Activated CD4-positive, alpha-beta T cell treated with anti-CD3 and anti-CD28 coated beads, Interleukin-2, amount 50 U/mL, for 48 hours (primary cell): ENCODE results near the gene RIPOR3.
A peak's percentile ranks its signal among the peaks of the same experiment; 100 is the strongest.
"Not testable (repeated sequence)": the region's sequence is repeated elsewhere in the genome, so short reads cannot be mapped to it uniquely, and the experiment has no call there.

Experiments
- DNase-seq, 2 experiments: peaks; one replicate each; pipeline ENCODE4 v3.0.0-alpha.2; 2020

Gene RIPOR3

DNA sequence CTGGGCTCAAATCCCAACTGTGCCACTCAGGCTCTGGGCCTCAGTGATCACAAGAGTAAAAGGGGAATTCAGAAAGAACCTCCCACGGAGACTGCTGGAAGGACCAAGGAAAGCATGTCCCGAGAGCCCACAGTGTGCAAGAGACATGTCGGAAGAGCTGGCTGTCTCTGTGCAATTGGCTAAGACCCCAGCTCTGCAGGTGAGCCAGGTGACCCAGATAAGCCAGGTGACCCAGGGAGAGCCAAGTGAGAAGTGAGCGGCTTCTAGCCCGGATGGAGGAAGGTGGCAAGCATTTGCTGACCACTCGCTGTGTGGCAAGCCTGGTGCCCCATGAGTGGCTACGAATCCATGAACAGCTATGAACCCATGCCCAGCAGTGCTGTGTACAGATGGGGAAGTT lies 59.1 kb downstream of the RIPOR3 start:
- DNase-seq = no peak

DNA sequence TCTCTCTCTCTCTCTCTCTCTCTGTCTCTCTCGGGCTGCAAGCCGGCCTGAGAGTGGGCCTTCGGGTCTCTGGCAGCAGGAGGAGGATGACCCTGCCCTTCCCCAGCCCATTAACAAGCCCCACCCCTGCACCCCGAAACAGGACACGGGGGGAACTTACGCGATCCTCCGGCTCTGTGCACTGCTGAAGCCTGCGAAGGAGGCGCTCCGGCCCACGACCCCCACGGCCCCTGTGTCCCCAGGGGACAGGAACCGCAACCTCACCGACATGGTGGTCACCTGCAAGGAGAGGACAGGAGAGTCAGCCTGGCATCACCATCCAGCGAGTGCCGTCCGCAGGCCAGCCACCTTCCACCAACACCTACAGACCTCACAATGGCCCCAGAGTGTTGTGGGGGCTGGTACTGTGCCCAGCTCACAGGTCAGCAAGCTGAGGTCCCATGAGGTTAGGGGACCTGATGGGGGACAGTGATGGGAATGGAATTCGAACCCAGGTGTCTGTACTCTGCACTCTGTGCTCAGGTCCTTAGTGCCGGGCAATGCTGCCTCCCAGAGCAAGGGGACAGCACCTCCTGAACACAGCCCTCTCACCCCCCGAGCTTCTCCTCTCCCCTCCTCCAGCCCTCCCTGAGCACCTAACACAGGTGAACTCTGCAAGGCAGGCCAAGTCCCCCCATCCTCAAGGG lies 60.6 kb downstream of the RIPOR3 start:
- DNase-seq = no peak

DNA sequence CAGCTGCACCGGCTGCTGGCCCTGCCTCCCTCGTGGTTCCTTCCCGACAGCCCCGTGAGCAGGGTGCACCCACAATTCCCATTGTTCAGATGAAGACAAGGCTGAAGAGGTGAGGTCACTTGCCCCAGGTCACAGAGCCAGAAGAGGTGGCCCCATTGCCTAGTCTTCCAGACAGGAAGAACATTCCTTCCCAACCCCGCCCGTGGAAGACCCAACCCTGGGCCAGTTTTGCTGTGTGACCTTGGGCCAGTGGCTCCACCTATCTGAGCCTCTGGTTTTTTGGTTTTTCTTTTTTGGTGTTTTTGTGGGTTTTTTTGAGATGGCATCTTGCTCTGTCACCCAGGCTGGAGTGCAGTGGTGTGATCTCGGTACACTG lies 61.7 kb downstream of the RIPOR3 start:
- DNase-seq = no peak

DNA sequence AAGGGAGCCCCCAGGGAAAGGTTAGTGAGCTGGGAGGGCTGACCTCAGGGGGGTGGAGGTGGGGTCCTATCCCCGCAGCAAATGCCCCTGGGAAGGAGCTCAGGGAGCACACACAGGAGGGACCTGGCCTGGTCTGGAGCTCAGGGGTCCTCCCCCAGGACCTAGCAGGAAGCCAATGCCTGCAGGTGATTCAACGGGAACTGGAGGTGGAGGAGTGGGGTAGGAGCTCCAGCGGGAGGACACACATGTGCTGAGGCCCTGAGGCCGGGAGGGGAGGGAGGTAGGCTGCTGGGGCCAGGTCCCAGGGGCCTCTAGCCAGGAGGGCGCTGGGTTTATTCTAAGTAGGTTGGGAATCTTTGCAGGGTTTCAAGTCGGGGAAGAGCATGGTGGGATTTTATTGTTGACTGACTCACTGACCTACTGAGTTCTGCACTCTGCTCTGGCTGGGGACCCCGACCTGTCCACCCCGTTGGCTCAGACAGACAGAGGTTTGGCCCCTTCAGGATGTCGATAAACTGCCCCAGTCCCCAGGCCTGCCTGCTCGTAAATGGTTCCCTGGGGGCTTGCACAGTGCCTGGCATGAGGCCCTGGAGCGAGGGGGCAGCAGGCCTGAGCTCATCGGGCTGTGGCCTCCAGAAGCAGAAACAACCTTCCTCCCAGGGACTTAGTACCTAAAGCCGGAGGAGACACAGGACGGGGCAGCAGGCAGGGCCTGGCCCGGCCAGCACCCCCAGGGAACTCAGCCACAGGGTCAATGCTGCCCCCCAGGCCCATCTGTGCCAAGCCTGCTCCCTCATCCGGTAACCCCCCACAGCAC lies 62.3 kb downstream of the RIPOR3 start:
- DNase-seq = no peak

DNA sequence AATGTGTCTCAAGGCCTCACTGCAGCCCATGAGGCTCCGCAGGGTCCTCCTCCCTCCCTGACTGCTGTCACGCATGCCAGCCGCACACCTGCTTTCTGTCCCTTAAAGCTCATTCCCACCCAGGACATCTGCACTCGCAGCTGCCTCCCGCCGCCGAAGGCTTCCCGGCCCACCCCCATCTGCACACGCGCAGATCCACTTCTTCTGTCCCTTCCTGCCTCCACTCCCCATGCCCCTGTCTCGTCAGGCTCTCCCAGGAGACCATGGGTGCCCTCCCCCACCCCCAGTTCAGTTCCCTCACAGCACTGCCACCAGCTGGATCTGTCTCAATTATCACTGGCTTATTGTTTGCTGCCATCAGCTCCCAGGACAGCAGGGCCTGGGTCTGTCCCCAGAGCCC lies 63.0 kb downstream of the RIPOR3 start:
- DNase-seq = no peak

DNA sequence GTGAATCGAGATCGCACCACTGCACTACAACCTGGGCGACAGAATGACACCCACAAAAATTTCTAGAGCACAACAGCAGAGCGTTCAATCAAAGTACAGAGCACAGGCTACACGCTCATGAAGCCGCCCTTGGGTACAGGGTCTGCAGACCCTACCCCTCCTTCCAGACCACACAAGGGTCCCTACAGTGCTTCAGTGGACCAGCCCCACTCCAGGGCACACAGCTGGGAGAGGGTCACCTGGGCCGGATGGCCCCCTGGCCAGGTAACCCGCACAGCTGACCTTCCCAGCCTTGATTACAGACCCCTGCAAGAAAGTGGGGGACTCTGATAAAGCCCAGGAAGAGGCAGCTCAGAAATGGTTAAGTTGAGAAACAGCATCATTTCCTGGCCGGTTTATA lies 63.6 kb downstream of the RIPOR3 start:
- no peak for DNase-seq

DNA sequence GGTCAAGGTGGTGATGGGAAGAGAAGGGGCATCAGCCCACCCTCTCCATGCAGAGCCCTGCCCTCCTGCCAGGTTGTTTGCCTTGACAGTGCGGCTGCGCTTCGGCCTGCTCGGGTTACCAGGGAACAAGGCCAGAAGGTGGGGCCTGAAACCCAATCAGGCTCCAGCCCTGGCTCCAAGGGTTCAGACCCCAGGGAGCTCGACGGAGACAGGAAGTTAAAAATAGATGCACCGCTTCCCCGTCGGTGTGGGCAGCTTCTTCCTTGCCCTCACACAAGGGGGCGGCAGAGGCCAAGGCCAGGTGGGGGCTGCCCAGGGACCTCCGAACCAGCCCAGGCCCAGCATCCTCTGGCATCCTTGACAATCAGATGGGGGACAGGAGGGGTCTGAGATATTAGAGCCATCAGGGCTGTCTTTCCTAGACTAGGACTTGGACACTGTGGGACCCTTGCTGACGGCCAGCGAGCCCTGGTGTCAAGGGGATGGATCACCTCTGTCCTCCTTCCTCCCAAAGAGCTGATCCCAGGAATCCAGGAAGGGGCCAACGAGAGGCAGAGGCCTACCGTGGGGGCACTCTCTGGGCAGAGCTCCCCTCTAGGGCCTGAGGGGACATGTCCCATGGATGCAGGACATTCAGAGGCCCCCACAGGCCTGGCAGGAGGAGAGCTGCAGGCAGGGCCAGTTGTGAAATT lies 65.2 kb downstream of the RIPOR3 start:
- DNase-seq = peak; percentile 26 to 27

DNA sequence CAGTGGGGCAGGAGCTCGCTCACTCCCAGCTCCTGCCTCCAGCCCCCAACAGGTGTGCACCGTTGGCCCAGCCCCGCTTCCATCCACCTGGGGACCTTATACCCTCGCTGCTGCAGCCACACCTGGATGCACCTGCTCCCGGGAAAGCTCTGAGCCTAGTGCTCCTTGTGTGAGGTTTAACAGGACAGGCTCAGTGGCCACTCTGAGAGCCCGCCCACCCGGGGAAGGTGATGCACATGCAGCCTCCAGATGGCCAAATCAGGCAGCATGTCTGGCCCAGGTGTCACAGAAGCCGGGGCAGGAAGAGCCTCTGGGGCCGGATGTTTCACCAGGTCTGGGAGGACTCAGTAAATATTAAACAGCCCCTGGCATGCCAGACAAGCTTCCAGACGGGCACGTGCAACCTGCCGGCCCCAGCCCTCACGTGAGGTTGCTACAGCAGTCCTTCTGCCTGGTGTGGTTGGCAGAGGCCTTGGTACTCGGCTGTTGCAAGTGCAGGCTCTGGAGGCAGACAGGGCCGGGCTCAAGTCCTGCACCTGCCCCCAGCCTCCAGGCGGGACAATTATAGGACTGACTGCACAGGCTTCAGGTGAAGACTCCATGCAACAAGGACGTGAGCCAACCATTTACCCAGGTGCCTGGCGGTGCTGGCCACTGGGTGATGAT lies 66.9 kb downstream of the RIPOR3 start:
- no peak for DNase-seq

DNA sequence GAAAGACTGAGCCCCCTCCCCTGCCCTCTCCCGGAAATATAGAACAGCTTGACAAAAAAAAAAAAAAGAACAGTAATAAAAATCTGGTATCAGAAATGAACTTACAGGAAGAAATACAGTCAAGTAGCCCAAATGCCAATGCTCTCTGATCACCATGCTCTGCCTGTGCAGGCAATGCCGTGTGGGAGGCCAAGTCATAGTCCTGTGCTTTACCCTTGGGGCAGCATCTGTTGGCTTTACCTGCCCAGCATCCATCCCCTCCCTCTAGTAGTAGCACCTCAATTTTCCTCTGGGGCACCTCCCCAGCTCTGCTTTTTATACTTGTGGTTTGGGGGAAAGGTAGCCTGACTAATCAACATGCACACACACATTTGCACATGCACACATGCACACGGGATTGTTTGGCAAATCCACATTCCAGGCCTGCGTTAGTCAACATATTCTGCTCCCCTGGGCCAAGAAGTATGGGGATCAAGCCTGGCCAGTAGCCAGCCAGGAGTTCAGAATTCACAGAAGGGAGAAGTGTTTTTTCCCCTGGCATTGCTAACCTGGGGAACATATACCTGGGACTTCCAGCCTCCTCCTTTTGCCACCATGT lies 70.2 kb downstream of the RIPOR3 start:
- no peak for DNase-seq

DNA sequence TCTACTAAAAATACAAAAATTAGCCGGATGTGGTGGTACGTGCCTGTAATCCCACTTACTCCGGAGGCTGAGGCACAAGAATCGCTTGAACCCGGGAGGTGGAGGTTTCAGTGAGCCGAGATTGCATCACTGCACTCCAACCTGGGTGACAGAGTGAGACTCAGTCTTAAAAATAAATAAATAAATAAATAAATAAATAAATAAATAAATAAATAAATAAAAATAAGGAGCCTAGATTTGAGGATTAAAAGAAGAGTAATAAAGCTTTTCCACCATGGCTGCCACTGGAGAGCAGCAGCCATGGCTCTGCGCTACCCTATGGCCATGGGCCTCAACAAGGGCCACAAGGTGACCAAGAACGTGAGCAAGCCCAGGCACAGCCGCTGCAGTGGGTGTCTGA lies 70.9 kb downstream of the RIPOR3 start:
- not testable (repeated sequence) for DNase-seq

DNA sequence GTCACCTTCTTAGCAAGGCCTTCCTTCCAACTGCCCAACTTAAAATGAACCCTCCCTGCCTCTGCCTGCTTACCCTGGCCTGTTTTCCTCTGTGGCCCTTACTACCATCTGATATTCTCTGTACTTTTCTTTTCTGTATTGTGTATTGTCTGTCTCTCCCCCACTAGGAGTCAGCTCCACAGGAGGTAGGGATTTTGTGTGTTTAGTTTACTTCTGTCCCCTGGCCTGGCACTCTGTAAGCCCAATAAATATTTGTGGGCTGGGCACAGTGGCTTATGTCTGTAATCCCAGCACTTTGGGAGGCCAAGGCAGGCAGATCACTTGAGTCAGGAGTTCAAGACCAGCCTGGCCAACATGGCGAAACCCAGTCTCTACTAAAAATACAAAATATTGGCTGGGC lies 72.8 kb downstream of the RIPOR3 start:
- DNase-seq = no peak

DNA sequence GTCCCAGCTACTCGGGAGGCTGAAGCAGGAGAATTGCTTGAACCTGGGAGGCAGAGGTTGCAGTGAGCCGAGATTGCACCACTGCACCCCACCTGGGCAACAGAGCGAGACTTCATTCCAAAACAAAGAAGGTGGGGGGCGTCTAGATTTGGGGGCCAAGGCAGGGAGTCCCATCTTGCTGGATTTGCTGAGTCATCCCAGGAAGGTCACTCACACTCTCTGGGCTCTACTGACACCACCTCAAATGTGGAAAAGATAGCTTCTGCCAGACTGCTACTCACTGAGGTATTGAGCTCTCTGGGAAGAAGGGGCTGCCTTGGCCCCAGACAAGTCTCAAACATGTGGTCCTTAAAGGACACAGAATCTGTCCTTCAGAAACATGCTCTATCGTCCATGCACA lies 74.3 kb downstream of the RIPOR3 start:
- DNase-seq = no peak

DNA sequence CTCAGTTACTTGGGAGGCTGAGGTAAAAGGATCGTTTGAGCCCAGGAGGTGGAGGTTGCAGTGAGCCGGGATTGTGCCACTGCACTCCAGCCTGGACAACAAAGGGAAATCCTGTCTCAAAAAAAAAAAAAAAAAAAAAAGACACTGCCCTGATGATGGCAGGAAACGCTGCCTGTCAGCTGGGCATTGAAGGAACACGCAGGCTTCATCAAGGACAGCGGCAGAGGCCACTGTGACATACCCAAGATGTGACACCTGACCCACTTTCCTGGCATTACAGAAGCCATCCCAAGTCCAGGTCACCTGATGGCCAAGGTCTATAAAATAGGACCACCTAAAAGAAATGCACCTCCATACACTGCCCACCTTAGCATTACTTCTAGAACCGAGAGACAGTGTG lies 75.9 kb downstream of the RIPOR3 start:
- no peak for DNase-seq

DNA sequence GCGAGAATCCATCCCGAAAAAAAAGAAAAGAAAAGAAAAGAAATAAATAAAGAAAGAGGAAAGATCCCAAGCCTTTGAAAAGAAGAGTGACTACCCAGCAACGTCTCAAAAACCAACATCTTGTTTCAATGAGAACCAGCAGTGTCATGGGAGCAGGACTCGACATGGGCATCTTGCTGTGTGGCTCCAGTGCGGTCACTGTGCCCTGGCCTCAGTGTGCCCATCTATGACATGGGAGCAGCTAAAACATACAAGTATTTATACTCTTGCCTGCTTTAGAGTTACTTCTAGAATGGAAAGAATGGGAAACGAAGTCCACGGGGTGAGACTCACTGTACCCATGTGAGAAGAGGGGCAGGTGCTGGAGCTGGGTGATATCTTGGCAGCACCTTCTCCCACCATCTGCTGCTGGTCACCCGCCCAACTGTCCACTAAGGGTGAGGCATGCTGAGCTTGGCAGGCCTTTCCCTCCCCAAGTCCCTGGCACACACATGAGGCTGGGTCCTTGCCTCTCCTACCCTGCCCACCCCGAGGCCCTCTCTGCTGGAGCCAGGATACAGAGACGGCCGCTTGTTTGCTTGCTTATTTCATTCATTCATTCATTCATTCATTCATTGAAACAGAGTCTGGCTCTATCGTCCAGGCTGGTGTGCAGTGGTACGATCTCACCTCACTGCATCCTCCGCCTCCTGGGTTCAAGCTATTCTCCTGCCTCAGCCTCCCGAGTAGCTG lies 77.7 kb downstream of the RIPOR3 start:
- no peak for DNase-seq

DNA sequence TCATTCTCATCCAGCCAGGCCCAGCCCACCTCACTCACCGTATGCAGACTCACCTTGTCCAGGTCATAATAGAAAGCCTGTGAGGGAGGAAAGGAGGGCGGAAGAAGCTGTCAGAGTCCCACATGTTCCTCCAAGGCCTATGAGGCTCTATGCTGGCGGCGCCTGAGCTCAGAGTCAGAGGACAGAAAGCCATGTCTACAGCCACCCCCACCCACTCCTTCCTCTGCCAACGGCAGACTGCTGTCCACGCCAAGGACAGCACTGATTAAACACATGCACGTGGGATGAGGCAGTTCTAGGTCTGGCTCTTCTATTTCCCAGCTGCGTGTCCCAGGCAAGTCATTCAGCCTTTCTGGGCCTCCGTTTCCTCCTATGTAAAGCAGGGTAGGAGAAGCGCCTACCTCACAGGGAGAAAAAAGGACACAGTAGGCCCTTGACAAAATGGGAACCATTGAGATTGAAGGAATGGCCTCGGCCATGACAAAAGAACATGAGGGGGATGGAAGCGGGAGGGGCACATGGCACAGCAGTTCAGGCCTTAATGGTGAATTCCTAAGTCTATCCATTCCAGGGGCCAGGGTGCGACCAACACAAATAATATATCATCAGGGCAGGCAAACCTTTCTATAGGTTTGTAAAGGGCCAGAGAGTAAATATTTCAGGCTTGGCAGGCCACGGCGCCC lies 80.1 kb downstream of the RIPOR3 start:
- no peak for DNase-seq

DNA sequence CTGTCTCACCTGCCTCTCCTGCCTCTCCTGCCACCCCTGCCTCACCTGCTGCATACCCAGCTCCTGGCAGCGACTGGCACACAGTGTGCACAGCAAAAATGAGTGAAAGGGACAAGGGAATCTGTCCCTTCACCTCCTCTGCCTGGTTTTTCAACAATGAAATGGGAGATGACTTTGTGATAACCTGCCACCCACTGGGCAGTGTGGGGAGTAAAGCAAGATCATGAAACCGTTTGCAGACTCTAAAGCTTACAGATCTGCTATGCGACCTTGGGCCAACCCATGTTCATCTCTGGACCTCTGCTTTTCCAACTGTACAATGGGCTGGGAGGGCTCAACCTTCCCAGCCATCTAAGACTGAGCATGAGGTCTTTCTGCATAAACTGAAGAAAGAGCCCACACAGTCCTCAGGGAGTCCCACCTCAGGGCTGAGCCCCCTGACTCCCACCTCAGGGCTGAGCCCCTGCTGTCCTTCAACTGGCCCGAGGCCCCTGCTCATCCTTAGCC lies 81.1 kb downstream of the RIPOR3 start:
- DNase-seq = no peak

DNA sequence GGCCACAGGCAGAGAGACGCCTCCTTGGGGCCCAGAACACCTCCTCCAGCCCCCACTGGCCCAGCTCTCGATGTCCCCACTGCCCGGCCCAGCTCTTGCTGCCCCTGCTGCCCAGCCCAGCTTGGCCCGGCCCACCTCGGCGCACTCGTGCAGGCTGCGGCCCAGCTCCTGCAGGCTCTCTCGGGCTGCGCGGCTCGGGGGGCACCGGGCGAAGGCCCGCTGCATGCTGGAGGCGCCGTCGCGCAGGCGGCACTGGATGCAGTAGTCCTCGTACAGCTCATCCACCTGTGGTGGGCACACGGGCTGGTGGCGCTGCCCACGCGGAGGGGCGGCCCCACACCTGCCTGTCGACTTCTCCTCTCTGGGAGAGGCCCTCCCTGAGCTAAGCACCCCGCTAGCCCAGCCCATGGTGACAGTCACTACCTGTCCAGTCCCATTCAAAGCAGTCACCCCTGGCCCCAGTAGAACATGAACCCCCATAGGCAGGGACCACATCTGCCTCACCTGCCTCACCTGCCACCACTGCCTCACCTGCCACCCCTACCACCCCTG lies 81.8 kb downstream of the RIPOR3 start:
- DNase-seq = no peak

DNA sequence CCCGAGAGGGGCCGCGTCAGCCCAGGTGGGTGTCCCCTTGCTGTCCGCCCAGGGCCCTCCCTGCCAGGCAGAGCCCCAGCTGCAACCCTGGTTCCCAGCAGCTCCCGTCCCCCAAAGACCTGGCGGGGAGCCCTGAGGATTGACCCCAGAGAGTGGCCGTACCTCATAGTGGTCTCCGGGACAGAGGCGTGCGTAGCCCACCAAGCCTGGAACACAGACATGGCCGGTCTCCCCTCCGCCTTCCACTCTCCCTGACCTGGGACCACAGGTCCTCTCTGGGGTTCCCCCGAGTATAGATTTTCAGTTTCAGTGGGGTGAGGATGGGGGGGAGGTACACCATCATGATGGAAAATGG lies 82.6 kb downstream of the RIPOR3 start:
- no peak for DNase-seq

DNA sequence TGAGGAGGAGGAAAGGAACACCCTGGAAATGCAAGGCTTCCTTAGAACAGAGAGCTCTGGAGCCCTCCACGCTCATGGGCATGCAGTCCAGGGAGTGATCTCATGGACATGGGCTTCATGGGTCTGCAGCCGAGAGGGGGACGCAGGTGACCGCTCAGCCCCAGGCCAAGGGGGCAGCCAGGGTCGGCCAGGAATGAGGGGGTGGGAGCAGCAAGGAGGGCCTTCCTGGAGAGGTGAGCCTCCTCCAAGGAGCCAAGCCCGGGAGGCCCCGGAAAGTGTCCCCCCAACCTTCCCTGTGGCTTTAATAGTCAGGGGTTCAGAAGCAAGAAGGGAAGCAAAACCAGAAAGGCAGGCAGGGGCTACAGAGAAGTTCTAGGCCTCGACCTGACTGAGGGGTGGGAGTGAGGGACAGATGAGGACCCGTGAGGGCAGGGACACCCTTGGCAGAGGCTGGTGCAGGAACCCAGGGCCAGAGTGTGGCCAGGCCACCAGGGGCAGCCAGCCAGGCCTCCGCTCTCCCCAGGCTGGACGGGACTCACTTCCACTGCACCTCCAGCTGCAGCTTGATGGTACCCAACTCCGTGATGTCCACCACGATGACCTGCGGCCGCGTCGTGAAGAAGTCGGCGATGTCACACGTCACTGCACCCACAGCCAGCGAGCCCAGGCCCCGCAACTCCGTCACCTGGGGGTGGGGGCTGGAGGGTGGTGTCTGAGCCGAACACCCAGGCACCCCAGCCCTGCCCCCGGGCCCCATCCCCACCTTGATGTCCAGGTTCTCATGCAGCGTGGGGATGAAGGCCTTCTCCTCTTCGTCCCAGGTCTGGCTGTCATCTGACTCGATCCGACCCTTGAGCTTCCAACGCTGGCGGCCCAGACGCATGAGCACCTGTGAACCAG lies 83.2 kb downstream of the RIPOR3 start:
- no peak for DNase-seq

DNA sequence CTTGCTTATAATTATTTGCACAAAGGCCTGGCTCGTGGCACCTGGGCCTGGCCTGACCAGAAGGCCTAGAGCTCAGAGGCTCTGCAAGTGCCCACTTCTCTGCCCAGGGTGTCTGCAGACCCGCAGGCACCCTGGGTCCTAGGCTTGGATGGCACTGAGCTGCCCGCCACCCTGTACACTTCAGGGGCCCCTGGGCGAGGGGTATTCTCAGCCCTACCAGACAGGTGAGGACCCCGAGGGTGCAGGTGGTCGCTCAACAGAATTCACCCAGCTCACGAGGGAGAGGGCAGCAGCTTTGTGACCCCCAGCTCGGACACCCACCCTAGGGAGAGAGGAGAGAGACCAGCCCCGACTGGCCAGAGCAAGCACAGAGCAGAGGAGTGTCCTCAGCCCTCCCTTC lies 83.9 kb downstream of the RIPOR3 start:
- DNase-seq = no peak
